B cell (primary cell): Measurements from ENCODE around the gene HLA-A. TPM values are rescaled to one million over a fixed set of nuclear protein-coding genes. Genes with fewer than 3 reads are reported as not detected.

Source experiments
- ATAC-seq: fragments of 200-7000 bp; cut with Tn5 transposase; one replicate; pipeline ENCODE4 v1.10.0; 2021; ENCODE audit warnings: low read depth, mild to moderate bottlenecking, moderate number of reproducible peaks, moderate library complexity
- CTCF ChIA-PET: fragments of 350-600 bp; sonication (Branson Sonifier 250); formaldehyde crosslinking; loops from one replicate; lab custom pipeline; 2021; ENCODE audit warnings: antibody characterized with exemption, inconsistent platforms; lab: Charles Lee
- POLR2A ChIA-PET: fragments of 350-600 bp; sonication (Branson Sonifier 250); formaldehyde crosslinking; loops from one replicate; lab custom pipeline; 2021; ENCODE audit warnings: antibody characterized with exemption; lab: Charles Lee
- DNase-seq: peaks from one replicate; pipeline ENCODE4 v3.0.0; 2013
- H2AFZ ChIP-seq: 2 replicates; pipeline ENCODE4 v1.6.1; 2012; ENCODE audit warnings: mild to moderate bottlenecking, low read depth, low read length; ENCODE audit not compliant: insufficient read depth, poor library complexity, severe bottlenecking
- H3K27ac ChIP-seq, 2 donors: 1 replicate in 1 of 2; 2 replicates in 1 of 2; pipeline ENCODE4 v1.5.1; 2012 to 2013; ENCODE audit warnings: low read length in 2 of 2, mild to moderate bottlenecking in 2 of 2, moderate library complexity in 1 of 2
- H3K27me3 ChIP-seq, 4 experiments: fragments of 200-600 bp in 1 of 4; sonication (generic) in 1 of 4; replicated peaks in 1 of 4; 1 replicate in 2 of 4; 2 replicates in 2 of 4; pipeline versions ENCODE4 v1.6.1 to v1.7.0; 2013 to 2016; ENCODE audit warnings: low read length in 3 of 4, mild to moderate bottlenecking in 2 of 4, mixed read lengths in 1 of 4, moderate library complexity in 1 of 4; ENCODE audit not compliant: insufficient read depth in 4 of 4, control insufficient read depth in 3 of 4; ENCODE audit errors: control extremely low read depth in 1 of 4
- H3K36me3 ChIP-seq, 2 experiments: replicated peaks in 1 of 2; 1 replicate in 1 of 2; 2 replicates in 1 of 2; pipeline versions ENCODE4 v1.6.1 to v1.7.1; 2013; ENCODE audit warnings: low read length in 1 of 2; ENCODE audit not compliant: insufficient read depth in 2 of 2, control insufficient read depth in 1 of 2; ENCODE audit errors: control extremely low read depth in 1 of 2, extremely low read depth in 1 of 2
- H3K4me1 ChIP-seq, 2 donors: fragments of 200-600 bp in 1 of 2; sonication (generic) in 1 of 2; 1 replicate in 1 of 2; 2 replicates in 1 of 2; pipeline versions ENCODE4 v1.5.1 to v1.6.1; 2013 to 2017; ENCODE audit warnings: low read length in 2 of 2; ENCODE audit not compliant: control insufficient read depth in 2 of 2, insufficient read depth in 2 of 2
- H3K4me2 ChIP-seq: replicated peaks from 2 replicates; pipeline ENCODE3; 2012; ENCODE audit warnings: mild to moderate bottlenecking, low read depth, low read length; ENCODE audit not compliant: poor library complexity, severe bottlenecking
- H3K4me3 ChIP-seq, 5 experiments: fragments of 200-600 bp in 1 of 5; sonication (generic) in 1 of 5; 1 replicate in 3 of 5; 2 replicates in 2 of 5; pipeline versions ENCODE4 v1.5.1 to v1.7.0; 2011 to 2016; ENCODE audit warnings: low read length in 4 of 5, mild to moderate bottlenecking in 4 of 5, low read depth in 2 of 5, control low read depth in 1 of 5, moderate library complexity in 1 of 5; ENCODE audit not compliant: insufficient read depth in 1 of 5; ENCODE audit errors: control extremely low read depth in 1 of 5, extremely low read depth in 1 of 5
- H3K79me2 ChIP-seq: fragments of 200-600 bp; sonication (generic); one replicate; pipeline ENCODE4 v1.6.0; 2016; ENCODE audit warnings: low read length; ENCODE audit not compliant: control insufficient read depth, insufficient read depth
- H3K9ac ChIP-seq: fragments of 200-600 bp; sonication (generic); 2 replicates; pipeline ENCODE4 v1.6.1; 2017; ENCODE audit warnings: mild to moderate bottlenecking, low read length, moderate library complexity
- H3K9me3 ChIP-seq, 3 donors: one replicate each; pipeline versions ENCODE4 v1.6.1 to v1.7.1; 2013; ENCODE audit warnings: low read length in 2 of 3; ENCODE audit not compliant: control insufficient read depth in 2 of 3, insufficient read depth in 1 of 3; ENCODE audit errors: control extremely low read depth in 1 of 3
- H4K20me1 ChIP-seq: 2 replicates; pipeline ENCODE4 v1.6.0; 2012; ENCODE audit warnings: mild to moderate bottlenecking, low read length; ENCODE audit not compliant: insufficient read depth, control insufficient read depth, poor library complexity, severe bottlenecking
- H3K27ac Mint-ChIP-seq: one replicate; pipeline ENCODE4 v1.8.0; 2021; ENCODE audit warnings: mixed read lengths
- H3K27me3 Mint-ChIP-seq: one replicate; pipeline ENCODE4 v1.8.0; 2021; ENCODE audit warnings: mixed read lengths
- H3K4me1 Mint-ChIP-seq: one replicate; pipeline ENCODE4 v1.8.0; 2021; ENCODE audit warnings: mixed read lengths
- H3K4me3 Mint-ChIP-seq: one replicate; pipeline ENCODE4 v1.8.0; 2021; ENCODE audit warnings: mixed read lengths
- H3K9me3 Mint-ChIP-seq: one replicate; pipeline ENCODE4 v1.8.0; 2022; ENCODE audit warnings: mixed read lengths; ENCODE audit not compliant: insufficient read depth
- CTCF ChIP-seq: fragments of 200-600 bp; IDR thresholded peaks from one replicate; pipeline ENCODE4 v1.8.0; 2022; ENCODE audit warnings: antibody characterized with exemption, mild to moderate bottlenecking
- EZH2 ChIP-seq: IDR thresholded peaks from 2 replicates; pipeline ENCODE4 v1.6.1; 2012; ENCODE audit warnings: borderline replicate concordance, low read depth, mild to moderate bottlenecking, moderate library complexity, low read length; ENCODE audit not compliant: insufficient read depth, poor library complexity, severe bottlenecking
- whole genome bisulfite sequencing: methylation state at CpG from one replicate; pipeline ENCODE4 v1.1.5; 2013; ENCODE audit warnings: missing lambda C conversion rate; ENCODE audit not compliant: insufficient coverage; 5-methylcytosine and 5-hydroxymethylcytosine counted together
- intact Hi-C: fragments of 100-400 bp; cut with micrococcal nuclease; formaldehyde crosslinking; loops from one replicate; pipeline ENCODE4 v1.10.0; 2022
- polyA plus RNA-seq: library from polyadenylated mRNA; depleted of rRNA; stranded (reverse); fragments of >200 nt; gene quantifications from 2 replicates; pipeline ENCODE4 v1.2.3, GENCODE V29; 2012
- total RNA-seq, 2 donors: library from RNA; stranded (reverse); fragments of 120-200 nt in 1 of 2; gene quantifications; 1 replicate in 1 of 2; 2 replicates in 1 of 2; pipeline versions ENCODE4 v1.2.3 to v1.2.4, GENCODE V29; 2013 to 2022

The HLA-A gene
- total and polyA plus RNA-seq, 2 donors (not counting 1 experiment from before 2014, with no cell fraction given), result 1,607 to 2,454 TPM

DNA sequence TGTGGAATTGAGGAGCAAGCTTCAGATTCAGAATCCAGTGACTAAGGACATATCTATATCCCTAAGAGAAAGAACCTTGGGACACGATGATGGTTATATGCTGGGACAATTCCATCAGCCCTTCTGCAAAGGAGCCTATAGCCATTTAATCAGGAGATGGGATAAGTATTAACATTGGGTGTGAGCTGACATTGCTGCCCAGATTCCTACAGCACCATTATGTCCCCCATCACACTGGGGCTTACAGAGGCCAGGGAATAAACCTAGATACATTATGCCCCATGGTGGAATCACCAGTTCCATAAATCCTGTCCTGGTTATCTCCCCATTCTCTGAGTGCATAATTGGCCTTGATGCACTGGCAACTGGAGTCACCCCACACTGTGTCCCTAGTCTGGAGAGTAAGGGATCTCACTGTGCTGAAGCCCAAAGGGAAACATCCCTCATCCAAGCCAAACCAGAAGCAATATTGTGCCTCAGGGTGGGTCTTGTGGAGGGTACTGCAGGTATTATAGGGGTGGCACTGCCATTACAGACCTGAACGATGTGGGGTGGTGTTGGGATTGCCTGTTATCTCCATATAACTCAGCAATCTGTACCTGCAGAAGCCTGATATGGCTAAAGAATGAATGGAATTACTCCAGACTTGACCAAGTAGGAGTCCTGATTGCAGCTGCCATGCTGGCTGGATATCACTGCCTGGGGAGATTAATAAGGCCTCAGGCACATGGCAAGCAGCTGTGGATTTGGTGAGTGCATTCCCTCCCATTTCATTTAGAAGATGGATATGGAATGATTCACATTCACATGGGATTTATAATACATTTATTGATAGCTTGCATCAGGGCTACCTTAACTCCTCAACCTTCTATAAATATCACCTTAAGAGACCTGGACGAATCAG lies 5.0 kb downstream of the HLA-A start:
- peak; percentile 36 for DNase-seq
- Histone ChIP-seq H3K4me3 (no peak overlapping the region), H3K9me3 (no peaks in the 10 kb centered on the region), H3K4me1 (peaks cover 28 to 37% of the 10 kb centered on the region in 2 donors), H3K27me3 (no peaks in the 10 kb centered on the region), H3K79me2 (peaks cover 40% of the 10 kb centered on the region), H3K27ac (no peak overlapping the region), H4K20me1 (peaks cover 59% of the 10 kb centered on the region), H2AFZ (no peak overlapping the region), H3K36me3 (peaks cover 2 to 50% of the 10 kb centered on the region in 2 experiments), H3K9ac (no peak overlapping the region), H3K4me2 (no peak overlapping the region)
- Mint-ChIP-seq H3K4me1 (peaks cover 56% of the 10 kb centered on the region), H3K27ac (peak overlapping the region; percentile 63), H3K27me3 (no peaks in the 10 kb centered on the region), H3K9me3 (no peaks in the 10 kb centered on the region), H3K4me3 (peak overlapping the region; percentile 3)
- CTCF ChIA-PET, result interaction anchor here (0.7 kb wide), 1 partner anchor 27 kb away, joined by 3 read pairs; no protein-coding TSS in a partner anchor
- 80% methylated on average over 1 of the region's 3 CpGs for WGBS
- no peak for ATAC-seq
- TF ChIP-seq EZH2 (no peak), CTCF (no peak)
- intact Hi-C loops, result no loop called here
- POLR2A ChIA-PET, result interaction anchor here (0.9 to 3.1 kb wide), 3 partner anchors 12 to 18 kb away, joined by 5 to 12 read pairs (median 8); no protein-coding TSS in a partner anchor

GRCh38 chr6:29948277-29948676 lies 5.9 kb downstream of the HLA-A start:
- Histone ChIP-seq H3K4me3 (no peak overlapping the region), H2AFZ (no peak overlapping the region), H3K79me2 (peaks cover 30% of the 10 kb centered on the region), H3K9me3 (no peaks in the 10 kb centered on the region), H3K4me2 (no peak overlapping the region), H4K20me1 (peaks cover 52% of the 10 kb centered on the region), H3K9ac (no peak overlapping the region), H3K27ac (no peak overlapping the region), H3K27me3 (no peaks in the 10 kb centered on the region), H3K4me1 (peaks cover 28 to 37% of the 10 kb centered on the region in 2 donors), H3K36me3 (peaks cover 2 to 46% of the 10 kb centered on the region in 2 experiments)
- Mint-ChIP-seq H3K27me3 (no peaks in the 10 kb centered on the region), H3K27ac (peak overlapping the region; percentile 70), H3K4me1 (peaks cover 55% of the 10 kb centered on the region), H3K9me3 (no peaks in the 10 kb centered on the region), H3K4me3 (no peak overlapping the region)
- ChIA-PET POLR2A (interaction anchor here (3.1 kb wide), 1 partner anchor 17 kb away, joined by 12 read pairs; no protein-coding TSS in a partner anchor), CTCF (interaction anchor here (0.7 kb wide), 1 partner anchor 27 kb away, joined by 3 read pairs; no protein-coding TSS in a partner anchor)
- DNase-seq, result peak; percentile 39
- 60% methylated on average over 2 of the region's 2 CpGs for WGBS
- no peak for ATAC-seq
- TF ChIP-seq CTCF, result no peak
- no peak for TF ChIP-seq EZH2
- intact Hi-C loops, result no loop called here
